HG03097 (cell line): Measurements from ENCODE around the gene EDDM3A.

ENCODE experiments used
- ATAC-seq: cut with Tn5 transposase; IDR thresholded peaks from one replicate; pipeline ENCODE4 v1.9.1; 2021; ENCODE audit not compliant: unreplicated experiment, low FRiP score

The EDDM3A gene

DNA sequence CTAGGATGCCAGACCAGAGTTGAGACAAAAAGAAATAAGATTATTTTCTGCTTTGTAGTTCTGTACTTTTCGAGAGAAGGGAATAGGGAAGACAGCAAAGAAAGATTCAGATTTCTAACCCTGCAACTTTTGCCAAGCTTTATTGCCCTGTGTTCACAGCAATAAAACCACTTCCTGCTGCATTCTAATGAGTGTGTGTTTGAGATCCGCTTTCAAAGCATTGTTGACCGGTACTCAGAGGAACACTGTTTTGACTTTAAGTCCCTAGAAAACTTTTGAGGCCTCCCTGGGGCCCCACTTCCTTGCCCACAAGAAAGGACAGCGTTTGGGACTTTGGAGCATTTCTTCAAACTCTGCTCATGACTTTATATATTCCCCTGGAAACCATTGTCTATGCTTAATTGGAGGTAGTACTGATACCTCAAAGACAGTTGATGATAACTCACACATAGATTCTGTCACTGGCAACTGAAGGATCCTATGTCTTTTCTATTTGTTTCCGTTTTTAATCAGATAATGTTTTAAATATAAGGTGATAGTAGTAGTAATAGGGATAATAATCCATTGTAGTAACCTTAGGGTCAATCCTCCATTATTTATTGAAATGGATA is 36.7 kb downstream of the EDDM3A start:
- ATAC-seq = no peak

DNA sequence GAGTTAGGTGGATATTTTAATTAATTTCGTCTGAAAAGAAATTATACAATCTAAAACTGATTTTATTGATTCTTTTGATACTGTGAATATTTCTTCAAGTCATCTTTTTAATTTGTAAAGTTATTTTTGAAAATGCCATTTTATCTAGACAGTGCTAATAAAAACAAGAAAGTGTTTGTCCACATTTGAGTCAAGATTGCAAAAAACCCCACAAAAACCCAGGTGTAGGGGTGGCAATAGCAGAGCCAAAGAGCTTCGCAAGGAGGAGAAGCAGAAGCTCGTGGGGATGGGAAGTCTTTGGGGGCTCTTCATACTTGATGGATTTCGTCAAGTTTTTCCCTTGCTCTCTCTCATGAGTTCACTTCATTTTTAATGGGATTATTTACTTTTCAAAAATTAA is 41.3 kb downstream of the EDDM3A start:
- no peak for ATAC-seq

DNA sequence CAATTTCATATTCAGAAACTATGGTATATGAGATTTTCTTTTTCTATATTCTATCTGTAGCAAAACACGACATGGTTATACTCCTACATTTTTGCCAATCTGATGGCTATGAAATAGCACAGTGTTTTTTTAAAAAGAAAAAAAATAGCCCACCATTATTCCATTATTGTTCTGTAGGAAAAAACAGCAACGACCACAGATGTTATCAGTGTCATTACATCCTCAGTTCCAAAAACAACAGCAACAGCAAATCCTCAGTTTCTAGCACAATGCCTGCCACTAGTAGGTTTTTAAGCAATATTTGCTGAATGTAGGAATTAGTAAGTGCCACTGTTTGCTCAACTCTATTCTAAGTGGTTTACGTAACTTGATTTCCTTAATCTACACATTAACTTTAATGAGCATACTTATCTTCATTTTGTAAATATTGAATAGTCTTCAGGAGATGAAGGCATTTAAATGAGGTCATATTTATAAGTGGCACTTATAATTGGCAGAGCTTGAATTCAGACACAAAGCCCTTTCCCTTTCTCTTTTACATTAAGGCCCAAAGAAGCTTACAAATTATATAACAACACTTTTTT is 43.6 kb downstream of the EDDM3A start:
- ATAC-seq = no peak

DNA sequence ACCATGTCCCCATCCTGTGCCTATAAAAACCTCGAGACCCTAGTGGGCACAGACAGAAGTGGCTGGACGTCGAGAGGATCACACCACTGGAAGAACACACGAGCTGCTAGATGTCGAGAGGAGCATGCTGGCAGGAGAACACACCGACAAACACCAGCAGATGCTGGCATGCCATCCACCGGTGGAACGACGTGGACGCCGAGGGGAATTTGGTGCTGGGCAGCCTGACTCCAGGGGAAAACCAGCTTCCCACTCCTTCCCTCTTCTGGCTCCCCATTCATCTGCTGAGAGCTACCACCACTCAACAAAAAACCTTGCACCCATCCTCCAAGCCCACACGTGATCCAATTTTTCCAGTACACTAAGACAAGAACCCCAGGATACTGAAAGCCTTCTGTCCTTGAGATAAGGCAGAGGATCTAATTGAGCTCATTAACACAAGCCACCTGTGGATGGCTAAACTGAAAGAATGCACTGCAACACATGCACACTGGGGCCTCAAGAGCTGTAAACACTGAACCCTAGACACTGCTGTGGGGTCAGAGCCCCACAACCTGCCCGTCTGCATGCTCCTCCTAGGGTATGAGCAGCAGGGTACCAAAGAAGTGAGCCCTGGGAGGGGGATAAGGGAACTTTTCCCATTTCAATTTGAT is 44.9 kb downstream of the EDDM3A start:
- no peak for ATAC-seq

DNA sequence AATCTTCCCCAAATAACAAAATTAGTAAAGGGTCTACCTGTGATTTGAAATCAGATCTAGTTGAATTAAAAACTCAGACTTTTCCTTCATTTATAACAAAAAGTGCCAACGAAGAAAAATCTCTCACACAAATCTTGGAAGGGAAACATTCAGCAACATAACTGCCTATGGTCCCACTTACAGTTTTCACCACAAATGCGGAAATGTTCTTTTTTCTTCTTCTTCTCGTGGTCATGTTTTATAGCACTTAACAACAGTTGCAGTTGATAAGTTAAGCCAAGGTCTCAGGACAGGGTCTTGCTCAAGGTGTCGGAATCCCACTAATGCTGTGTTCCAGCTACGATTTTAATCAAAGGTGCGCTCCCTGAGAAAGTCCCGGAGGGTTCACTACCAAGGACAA is 45.5 kb downstream of the EDDM3A start:
- ATAC-seq = no peak

DNA sequence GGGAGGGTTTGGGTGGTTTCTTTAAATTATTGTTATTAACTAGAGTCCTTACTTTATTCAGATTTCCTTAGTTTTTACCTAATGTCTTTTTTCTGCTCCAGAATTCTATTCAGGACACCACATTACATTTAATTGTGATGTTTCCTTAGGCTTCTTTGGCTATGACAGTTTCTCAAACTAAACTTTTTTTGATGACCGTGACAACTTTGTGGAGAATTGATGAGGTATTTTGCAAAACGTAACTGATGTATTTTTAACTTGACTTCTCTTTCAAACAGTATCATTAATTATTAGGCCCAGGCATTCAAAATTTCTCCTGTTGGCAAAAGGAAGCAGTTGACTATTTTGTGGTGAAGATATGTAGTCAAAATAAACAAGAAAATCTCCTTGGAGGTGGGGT is 45.9 kb downstream of the EDDM3A start:
- no peak for ATAC-seq

DNA sequence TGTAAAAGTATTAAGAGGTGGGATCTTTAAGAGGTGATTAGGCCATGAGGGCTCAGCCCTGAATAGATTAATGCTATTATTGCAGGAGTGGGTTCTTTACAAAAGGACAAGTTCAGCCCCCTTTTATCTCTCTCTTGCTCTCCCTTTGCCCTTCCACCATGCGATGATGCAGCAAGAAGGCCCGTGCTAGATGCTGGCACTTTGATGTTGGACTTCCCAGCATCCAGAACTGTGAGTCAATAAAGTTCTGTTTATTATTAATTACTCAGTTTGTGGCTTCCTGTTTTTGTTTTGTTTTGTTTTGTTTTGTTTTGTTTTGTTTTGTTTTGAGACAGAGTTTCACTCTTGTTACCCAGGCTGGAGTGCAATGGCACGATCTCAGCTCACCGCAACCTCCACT is 46.9 kb downstream of the EDDM3A start:
- no peak for ATAC-seq

DNA sequence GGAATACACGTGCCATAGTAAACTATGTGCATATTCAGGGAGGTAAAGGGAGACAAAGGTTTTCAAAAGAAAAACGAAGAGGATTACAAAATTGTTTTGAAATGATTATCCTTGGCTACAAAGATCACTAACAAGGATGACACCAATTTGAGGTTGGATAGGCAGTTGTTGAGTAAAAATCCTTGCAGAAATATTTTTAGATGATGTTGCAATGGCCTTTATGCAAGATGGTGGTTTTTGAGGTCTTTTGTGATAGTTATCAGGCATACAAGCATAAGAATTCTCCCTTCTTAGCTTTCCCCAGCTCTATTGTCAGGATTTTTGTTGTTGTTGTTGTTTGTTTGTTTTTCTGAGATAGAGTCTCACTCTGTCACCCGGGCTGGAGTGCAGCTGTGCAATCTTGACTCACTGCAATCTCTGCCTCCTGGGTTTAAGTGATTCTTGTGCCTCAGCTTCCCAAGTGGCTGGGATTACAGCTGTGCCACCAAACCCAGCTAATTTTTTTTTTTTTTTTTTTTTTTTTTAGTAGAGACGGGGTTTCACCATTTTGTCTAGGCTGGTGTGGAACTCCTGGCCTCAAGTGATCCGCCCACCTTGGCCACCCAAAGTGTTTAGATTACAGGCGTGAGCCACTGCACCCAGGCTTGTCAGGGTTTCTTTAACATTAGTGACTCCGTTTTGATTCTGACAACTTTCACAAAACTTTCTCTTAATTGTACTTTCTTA is 49.1 kb downstream of the EDDM3A start:
- no peak for ATAC-seq

DNA sequence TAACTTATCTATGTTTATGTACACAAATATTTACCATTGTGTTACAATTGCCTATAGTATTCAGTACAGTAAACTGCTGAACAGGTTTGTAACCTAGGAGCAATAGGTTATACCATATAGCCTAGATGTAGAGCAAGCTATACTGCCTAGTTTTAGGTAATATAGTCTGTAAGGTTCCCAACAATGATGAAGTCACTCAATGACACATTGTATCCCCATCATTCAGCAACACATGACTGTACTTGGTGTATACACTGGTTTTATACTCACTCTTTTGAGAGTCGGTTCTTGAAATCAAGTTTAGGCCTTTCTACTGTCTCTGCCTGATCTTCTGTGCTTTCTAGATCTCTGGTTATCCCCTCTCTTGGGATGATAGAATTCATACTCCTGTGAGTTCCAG is 51.5 kb downstream of the EDDM3A start:
- no peak for ATAC-seq
